GM18519 (cell line): Measurements from ENCODE around the gene PDE6C.

Experiments used
- ATAC-seq: cut with Tn5 transposase; IDR thresholded peaks from one replicate; pipeline ENCODE4 v1.9.1; 2021; ENCODE audit warnings: mild to moderate bottlenecking, moderate library complexity; ENCODE audit not compliant: unreplicated experiment, low FRiP score

The PDE6C gene

DNA sequence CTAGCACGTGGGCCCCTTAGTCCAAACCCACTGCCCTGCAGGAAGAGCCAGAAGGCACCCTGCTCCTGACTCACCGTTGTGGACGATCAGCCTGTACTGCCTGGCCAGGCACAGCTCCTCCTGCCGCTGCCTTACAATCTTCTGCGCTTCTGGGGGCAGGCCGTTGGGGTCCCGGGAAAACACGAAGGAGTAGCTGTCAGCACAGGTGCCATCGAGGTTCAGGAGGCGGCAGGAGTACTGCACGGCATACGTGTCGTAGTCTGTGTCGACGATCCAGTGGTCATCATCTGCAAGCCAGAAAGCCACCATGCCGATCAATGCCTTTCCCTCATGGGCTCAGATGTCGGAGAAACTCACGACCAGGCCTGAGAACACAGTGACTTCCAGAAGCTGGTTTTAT is 18.6 kb upstream of the PDE6C start:
- no peak for ATAC-seq

DNA sequence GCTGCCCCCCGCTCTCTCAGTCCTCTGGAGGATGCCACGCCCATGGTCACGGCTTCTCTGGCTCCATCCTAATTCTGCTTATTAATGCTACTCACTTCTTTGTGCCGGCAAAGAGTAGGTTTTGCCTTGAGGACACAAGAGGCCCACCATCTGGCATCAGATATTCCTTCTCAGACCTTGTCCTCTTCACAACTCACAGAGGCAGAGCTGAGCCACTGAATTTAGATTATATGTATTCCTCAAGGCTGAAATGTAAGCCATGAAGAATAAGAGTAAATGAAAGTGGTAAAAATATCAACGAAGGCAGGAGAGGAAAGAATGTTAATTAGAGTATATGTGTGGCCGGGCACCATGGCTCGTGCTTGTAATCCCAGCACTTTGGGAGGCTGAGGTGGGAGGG is 17.8 kb upstream of the PDE6C start:
- no peak for ATAC-seq

DNA sequence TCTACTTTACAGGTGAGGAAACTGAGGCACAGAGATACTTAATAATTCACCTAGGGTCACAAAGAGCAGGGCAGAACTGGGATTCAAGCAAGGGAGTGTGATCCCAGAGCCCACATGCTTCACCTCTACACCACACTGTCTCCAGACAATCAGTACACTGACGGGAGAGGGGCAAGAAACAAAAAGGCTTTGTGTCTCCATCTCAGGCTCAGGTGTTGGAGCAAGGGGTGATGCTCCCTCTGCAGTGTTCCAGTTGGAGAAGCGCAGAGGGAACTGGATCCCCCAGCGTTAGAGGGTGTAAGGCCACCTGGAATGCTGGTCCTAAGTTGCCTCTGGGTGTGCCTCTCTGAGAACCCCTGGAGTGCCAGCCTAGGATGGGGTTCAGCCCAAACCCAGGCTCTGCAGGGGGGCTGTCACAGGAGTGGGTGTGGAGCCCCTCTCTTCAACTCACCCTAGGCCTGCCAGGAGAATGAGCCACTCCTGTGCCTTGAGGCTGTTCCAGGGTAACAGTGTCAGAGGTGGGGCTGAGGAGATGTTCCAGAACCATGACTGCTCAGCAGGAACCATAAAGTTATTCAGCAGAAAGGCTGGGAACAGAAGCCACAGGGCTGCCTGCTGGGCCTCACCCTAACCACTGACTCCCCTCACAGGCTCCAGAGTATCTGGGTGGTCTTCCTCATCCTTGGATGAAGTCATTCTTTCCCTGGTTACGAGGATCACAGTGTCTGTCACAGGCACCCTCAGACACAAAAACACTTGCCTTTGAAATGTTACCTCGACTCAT is 16.8 kb upstream of the PDE6C start:
- ATAC-seq: no peak

DNA sequence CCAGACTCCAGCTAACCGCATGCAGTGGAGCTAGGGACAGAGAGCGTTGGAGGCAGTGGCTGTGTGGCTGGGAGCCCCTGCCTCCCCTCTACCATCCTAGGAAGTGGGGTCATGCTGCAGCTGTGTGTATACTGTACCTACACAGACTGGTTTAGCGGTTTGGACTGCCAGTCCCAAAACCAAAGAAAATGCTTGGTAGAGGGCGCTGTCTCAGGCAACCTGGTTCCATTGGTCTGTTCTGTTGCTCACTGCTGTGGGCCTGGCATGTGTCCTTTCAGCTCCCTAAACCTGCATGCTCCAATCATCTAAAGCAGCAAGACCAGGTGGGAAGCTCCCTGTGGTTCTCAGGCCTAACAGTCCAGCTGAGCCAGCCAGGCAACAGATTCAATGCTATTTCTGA is 15.8 kb upstream of the PDE6C start:
- ATAC-seq: no peak

DNA sequence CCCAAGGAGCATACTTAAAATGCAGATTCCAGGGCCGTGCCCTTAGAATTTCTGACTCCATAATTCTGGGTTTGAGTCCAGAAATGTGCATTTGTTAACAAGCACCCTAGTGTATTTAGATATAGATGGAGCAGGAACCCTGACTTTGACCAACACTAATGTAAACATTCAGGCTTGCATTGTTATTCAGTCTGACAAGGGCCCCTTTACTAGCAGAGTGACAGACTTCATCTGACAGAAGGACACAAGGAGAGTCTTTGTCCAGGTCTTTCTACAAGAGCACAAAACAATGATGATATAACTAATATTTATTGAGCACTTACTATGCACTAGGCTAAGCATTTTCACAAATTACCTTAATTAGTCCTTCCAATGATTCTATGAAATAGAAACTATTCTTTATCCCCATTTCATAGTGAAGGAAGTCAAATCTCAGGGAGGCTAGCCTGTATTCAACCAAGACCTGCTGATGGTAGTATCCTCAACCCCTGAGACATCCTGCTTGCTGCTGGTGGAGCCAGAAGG is 15.2 kb upstream of the PDE6C start:
- ATAC-seq: no peak

DNA sequence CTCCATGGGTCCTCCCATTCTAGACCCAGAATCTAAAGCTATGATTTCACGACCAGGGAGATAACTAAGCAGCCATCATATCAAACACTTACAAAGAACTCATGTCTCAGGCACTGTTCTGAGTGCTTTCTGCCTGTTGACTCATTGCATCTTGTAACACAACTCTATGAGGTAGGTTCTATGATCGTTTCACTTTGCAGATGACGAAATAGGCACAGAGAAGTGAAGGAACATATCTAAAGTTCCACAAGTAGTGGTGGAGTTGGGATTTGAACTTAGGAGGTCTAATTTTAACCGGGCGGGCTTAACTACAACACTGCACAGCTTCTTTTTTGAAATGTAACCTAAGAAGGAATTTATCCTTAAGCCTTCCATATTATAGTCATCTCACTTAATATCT is 14.2 kb upstream of the PDE6C start:
- no peak for ATAC-seq

DNA sequence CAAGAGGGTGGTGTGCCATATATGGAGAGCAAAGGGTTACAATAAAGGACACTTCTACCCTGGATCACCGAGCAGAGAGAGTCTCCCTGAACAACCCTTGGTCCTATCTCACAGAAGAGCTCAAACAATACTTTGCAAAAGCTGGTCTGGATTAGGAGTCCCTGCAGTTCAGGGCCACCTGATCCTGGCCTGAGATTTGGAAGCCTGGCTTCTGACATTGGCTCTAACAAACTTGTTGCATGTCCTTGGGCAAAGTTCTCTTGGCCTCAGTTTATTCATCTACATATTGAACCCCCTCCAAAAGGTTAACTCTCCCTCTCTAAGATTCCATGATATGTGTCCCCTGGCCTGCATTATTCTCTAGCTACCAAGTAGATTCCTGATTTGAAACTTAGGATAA is 13.0 kb upstream of the PDE6C start:
- ATAC-seq: no peak

DNA sequence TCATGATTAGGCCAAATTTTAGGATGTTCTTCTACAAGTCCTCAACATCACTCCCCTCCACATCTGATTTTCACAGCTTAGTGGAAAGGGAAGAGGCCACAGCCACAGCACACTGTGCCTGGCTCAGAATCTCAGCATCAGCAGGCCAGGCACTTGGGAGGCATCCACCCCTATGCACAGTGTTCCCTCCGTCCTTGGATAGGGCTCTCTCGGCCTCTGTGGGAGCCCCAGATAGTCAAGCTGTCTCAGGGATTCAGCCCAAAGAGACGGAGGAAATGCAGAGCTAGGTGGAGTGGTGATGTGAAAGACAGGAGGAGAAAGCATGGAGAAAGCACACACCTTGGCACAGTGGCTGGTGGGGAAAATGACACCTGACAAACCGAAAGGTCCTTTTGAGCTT is 12.6 kb upstream of the PDE6C start:
- ATAC-seq: no peak

DNA sequence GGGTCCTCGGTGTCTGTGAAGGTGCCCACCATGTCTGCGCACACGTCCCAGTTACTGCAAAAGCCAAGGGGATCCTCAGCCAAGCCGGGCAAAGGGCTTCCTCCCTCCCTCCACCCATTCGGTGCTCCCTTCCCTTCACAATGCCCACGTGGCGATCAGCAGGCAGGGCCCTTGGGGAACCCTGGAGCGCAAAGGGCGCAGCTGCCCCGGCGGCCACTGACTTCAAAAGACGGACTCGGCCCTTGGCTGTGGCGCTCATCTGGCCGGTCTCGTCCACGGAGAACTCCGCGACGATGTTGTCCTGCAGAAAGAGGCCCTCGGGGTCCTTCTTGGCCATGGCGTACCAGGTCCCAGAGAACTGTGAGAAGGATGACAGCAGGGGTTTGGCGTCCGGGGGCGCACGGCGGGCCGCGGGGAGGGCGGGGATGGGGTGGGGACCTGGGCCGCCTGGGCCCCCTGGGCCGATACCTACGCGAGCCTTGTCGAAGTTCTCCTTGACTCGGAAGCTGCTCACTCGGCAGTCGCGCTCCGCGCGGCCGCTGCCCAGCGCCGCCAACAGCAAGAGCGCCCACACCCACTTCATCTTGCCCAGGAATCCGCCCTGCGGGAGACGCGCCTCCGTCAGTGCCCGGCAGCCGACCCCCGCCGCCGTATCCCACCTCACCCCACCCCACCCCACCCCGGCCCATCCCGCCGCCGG is 11.7 kb upstream of the PDE6C start:
- no peak for ATAC-seq

DNA sequence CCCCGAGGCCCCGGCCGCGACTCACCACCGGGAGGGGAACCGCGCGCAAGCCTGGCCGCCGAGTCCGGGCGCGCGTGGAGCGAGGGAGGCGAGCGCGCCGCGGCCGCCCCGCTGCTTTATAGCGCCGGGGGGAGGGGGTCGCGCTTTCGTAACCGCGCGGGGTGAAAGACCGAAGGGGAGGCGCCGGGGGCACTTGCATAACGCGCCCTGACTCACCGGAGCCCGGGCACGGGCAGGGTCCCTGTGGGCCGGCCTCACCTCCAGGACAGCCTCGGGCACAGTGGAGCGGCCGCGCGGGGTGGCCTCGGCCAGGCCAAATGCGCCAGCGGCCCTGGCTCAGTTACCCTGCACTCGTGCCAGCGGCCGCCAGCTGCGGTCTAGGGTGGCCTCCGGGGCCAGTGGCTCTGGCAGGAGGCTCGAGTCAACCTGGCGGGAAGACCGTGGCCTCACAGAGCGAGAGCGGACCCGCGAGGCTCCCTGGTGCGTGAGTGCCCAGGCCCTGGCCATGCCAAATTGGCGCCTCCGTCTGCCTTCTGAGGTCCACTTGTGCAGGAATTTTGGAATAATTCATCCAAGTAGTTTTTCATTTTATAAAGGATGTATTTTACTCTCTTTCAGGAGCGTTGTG is 11.1 kb upstream of the PDE6C start, which contains the start of gene RBP4:
Gene RBP4 (minus strand): TSS at position 90 of the 628 bp plus-strand sequence. CDS start 207 bp downstream, outside the sequence.
- ATAC-seq: no peak

DNA sequence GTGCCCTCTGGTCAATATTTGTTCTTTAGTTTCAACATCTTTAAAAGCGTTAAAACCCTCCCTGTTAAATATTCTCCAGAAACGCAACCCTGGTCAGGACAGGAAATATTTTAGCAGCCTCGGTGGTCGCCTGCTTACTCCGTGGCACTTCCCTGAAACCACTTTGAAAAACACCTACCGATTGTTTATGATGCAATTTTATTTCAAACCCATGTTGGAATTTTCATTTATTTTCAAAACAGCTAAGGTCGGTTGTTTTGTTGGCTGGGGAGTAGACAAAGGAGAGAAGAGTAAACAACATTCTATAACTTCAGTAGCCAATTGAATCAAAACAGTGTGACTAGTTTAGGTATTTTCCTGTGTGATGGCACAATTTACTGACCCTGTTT is 10.6 kb upstream of the PDE6C start:
- ATAC-seq: no peak

DNA sequence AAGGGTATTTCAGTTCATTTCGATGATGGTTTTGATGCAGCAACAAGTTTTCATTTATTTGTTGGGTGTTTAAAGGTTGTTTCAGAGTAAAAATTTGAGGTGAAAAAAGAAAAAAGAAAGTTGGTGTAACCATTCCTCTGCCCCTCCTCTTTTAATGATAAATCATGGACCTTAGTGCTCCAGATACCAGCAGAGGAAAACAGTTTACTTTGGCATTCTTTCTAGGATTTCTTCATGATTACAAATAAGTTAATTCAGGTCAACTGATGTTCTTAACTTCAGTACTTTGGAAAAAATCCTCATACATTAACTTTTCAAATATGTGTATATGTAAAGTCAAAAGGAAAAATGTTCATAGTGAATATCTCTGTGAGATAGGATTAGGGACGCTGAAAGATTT is 9.3 kb upstream of the PDE6C start:
- no peak for ATAC-seq

DNA sequence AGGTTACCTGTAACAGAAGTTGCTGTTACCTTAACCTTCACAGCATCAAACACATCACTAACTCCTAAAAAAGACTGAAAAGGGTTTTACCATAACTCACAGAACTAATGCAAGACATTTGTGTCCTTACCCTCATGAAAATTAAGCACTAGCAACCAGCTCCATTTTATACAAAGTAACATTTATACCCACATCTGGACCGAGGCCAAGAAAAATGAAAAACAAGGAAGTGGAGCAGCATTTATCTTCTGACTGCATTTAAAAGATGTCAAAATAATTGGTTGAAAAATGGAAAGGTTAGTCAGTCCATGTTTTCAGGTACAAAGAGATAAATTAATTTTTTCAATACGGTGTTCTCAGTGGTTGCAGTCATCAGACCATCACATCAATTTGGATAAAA is 8.2 kb upstream of the PDE6C start:
- ATAC-seq: no peak

DNA sequence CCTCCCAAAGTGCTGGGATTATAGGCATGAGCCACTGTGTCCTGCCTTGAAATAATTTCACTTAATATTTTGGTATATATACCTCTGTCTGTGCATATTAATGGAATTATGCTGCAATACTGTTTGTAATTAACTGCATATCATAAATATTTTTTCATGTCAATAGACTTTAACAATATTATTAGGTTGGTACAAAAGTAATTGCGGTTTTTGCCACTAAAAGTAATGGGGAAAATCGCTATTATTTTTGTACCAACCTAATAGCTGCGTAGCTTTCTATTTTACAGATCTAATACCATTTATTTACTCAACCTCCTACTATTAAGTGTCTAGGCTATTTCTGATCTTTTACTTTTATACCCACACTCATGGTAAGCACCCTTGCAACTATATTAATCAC is 3.9 kb upstream of the PDE6C start:
- ATAC-seq: no peak

DNA sequence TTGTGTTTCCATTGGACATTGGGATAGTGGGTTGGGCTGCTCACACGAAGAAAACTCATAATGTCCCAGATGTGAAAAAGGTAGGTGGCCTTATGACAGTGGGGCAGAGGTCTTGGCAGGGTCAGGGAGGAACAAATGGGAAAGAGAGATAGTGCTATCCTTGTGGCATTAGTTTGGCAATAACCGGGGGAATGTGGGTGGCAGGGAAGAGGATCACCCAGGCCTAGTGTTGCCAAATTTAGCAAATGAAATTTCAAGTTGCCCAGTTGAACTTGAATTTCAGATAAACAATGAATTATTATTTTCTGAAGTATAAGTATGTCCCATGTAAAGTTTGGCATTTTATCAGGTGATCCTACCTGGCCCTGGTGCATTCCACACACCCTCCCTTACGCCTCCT is 789 bp downstream of the PDE6C start:
- no peak for ATAC-seq

DNA sequence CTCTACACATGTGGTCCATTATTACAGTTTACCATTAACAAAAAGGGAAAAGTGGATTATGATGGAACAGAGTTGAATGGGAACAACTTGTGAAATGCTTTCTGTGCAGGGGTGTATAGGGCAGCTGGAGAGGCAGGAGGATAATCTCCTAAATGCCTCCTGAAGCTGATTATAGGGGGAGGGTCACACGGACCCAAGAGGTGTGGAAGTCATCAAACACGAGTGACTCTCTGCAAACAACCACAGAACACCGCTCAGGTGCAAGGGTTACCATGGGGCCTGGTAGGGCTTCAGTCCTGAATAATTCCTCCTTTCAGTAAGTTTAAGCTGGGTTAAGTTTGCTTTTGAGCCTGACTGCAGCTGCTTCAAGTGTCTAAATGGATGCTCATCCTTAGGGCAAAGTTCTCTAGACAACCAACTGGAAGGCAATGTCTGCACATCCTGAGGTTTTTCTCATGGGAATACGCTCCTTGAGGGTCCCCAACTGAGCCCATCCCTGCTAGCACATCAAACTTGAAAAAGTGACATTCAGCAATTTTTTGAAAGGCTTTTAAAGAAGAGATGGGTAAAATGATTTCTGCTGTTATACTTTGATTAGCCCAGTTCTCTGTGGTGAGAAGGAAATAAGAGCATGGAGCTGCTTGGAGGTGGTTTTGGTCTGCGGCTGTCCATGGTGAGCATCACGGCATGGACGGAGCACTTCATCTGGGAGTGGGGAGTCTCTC is 1.9 kb downstream of the PDE6C start:
- ATAC-seq: no peak

DNA sequence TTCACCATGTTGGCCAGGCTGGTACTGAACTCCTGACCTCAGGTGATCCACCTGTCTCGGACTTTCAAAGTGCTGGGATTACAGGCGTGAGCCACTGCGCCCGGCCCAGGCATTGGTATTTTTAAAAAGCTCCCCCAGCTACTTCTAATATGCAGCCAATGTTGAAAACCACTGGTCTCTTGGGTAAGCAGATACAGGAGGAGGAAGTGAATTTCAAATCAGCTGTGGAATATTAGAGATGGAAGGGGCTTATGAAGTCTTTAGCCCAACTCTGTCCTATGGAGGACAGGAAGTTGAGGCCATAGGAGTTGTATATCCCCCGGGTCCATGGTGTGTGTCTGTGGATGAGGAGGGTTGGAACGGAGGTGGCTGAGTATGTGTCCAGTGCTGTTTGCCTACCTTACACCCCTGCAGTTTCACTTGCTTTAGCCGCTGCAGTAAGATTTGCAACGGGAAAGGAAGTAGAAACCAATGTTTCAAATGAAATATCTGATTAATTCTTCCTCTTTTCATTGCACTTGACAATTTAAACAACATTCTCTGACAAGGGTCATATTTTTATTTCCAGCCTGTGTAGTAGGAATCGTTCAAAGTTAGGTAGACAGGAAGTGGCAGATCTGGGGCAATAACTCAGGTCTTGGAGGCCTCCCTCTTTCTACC is 3.4 kb downstream of the PDE6C start:
- ATAC-seq: no peak

DNA sequence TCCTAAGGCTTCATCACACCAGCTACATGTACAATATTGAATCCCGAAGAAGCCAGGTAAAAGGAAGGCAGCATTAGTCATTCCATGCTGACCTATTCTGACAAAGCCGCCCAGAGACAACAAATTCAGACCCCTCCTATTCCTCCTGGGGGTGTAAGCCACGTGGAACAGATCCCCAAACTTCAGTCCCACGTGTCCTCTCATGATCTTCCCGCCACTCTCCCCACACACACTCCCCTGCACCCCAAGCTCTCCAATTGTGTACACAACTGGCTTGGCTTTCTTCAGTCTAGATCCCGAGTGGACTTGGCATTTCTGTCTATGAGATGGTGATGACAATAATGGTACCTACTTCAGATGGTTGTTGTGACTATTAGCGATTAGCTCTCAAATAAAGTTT is 8.6 kb downstream of the PDE6C start:
- no peak for ATAC-seq

DNA sequence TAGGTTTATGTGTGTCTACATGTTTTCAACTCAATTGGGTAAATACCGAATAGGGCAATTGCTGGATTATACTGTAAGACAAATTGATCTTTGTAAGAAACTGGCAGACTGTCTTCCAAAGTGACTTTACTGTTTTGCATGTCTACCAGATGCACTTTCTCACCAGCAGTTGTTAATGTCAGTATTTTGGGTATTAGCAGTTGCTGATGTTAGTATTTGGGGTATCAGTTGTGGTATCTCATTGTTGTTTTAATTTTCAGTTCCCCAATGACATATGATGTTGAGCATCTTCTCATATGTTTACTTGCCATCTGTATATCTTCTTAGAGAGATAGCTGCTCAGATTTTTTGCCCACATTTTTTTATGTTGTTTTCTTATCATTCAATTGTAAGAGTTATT is 10.6 kb downstream of the PDE6C start:
- ATAC-seq: no peak

DNA sequence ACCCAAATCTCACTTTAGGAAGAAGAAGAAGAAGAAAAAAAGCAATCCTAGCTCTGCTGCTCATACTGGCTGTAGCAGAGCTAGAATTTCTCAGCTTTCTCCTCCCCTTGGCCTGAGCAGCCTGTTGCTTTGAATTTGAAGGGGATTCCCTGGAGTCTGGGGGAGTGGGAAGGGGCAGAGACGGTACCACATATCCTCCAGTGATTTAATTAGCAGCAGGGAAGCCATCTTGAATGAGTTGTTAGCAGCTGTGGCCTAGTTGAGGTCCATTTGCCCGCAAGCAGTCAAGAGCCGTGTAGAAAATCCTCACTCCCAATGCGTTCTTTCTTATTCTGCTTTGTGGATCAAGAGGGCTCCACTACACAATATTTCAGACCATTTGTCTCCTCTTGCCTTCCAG is 16.5 kb downstream of the PDE6C start:
- ATAC-seq: no peak
